T-helper 2 cell treated with Interferon-gamma antibody and Interleukin-4, amounts not matched to agents 5 μg/mL and 100 μg/mL, for 36 hours (primary cell): ENCODE data around the gene RSPH6A.

Experiments
- DNase-seq: peaks from one replicate; pipeline ENCODE4 v3.0.0; 2021; ENCODE audit warnings: low spot score
- H3K27ac Mint-ChIP-seq: one replicate; pipeline ENCODE4 v1.8.0; 2021; ENCODE audit warnings: mild to moderate bottlenecking, mixed read lengths
- H3K27me3 Mint-ChIP-seq: one replicate; pipeline ENCODE4 v1.8.0; 2021; ENCODE audit warnings: low read depth, mixed read lengths
- H3K36me3 Mint-ChIP-seq: one replicate; pipeline ENCODE4 v1.8.0; 2021; ENCODE audit warnings: low read depth, mixed read lengths
- H3K4me1 Mint-ChIP-seq: one replicate; pipeline ENCODE4 v1.8.0; 2021; ENCODE audit warnings: low read depth, mixed read lengths
- H3K4me3 Mint-ChIP-seq: one replicate; pipeline ENCODE4 v1.8.0; 2022; ENCODE audit warnings: mild to moderate bottlenecking, moderate library complexity, mixed read lengths
- H3K9me3 Mint-ChIP-seq: one replicate; pipeline ENCODE4 v1.8.0; 2021; ENCODE audit warnings: mixed read lengths

RSPH6A gene

GRCh38 chr19:45814851-45815480 lies at the start of gene RSPH6A:
RSPH6A (minus strand) TSS chr19:45815308; CDS start chr19:45815176, 132 bp downstream.
- Mint-ChIP-seq H3K4me1 (peaks cover 3% of the 10 kb centered on the region), H3K27ac (no peak within 1 kb of the TSS), H3K9me3 (no peaks in the 10 kb centered on the region), H3K4me3 (no peak within 1 kb of the TSS), H3K36me3 (peaks cover 6% of the 10 kb centered on the region), H3K27me3 (no peaks in the 10 kb centered on the region)
- no peak for DNase-seq

GRCh38 chr19:45864629-45865082 lies 49.5 kb upstream of the RSPH6A start:
- Mint-ChIP-seq H3K36me3 (peaks cover 9% of the 10 kb centered on the region), H3K9me3 (no peaks in the 10 kb centered on the region), H3K27ac (peak overlapping the region; percentile 38), H3K27me3 (peaks cover 39% of the 10 kb centered on the region), H3K4me3 (peak overlapping the region; percentile 44), H3K4me1 (peaks cover 19% of the 10 kb centered on the region)
- DNase-seq = no peak

- Mint-ChIP-seq H3K9me3 (no peaks in the 10 kb centered on the region), H3K4me1 (peaks cover 19% of the 10 kb centered on the region), H3K4me3 (peak within 1 kb of the TSS; percentile 88), H3K27me3 (peaks cover 39% of the 10 kb centered on the region), H3K36me3 (peaks cover 15% of the 10 kb centered on the region), H3K27ac (peak within 1 kb of the TSS; percentile 92)
- peak; percentile 73 for DNase-seq
Measured at GRCh38 chr19:45863840-45864628, 48.9 kb upstream of the RSPH6A start, which contains the start of gene FOXA3. FOXA3 (plus strand) TSS chr19:45864326; CDS start chr19:45864457, 131 bp downstream.

GRCh38 chr19:45863335-45863839 lies 48.3 kb upstream of the RSPH6A start:
- peak overlapping the region; percentile 92 for H3K27ac Mint-ChIP-seq
- DNase-seq = no peak
- H3K4me1 Mint-ChIP-seq = peaks cover 19% of the 10 kb centered on the region
- H3K36me3 Mint-ChIP-seq = peaks cover 19% of the 10 kb centered on the region
- peak overlapping the region; percentile 88 for H3K4me3 Mint-ChIP-seq
- peaks cover 39% of the 10 kb centered on the region for H3K27me3 Mint-ChIP-seq
- no peaks in the 10 kb centered on the region for H3K9me3 Mint-ChIP-seq

- Mint-ChIP-seq H3K27ac (peak within 1 kb of the TSS; percentile 92), H3K36me3 (peaks cover 23% of the 10 kb centered on the region), H3K4me3 (peak within 1 kb of the TSS; percentile 88), H3K9me3 (no peaks in the 10 kb centered on the region), H3K4me1 (peaks cover 23% of the 10 kb centered on the region), H3K27me3 (peaks cover 37% of the 10 kb centered on the region)
- DNase-seq = peak; percentile 99
Measured at GRCh38 chr19:45862564-45863334, 47.6 kb upstream of the RSPH6A start, which contains the start of gene SYMPK. SYMPK (minus strand) TSS chr19:45863147; CDS start chr19:45854495, 8,652 bp downstream.

GRCh38 chr19:45862271-45862563 lies 47.1 kb upstream of the RSPH6A start:
- Mint-ChIP-seq H3K4me3 (peak overlapping the region; percentile 88), H3K27me3 (peaks cover 33% of the 10 kb centered on the region), H3K36me3 (peaks cover 23% of the 10 kb centered on the region), H3K4me1 (peaks cover 23% of the 10 kb centered on the region), H3K27ac (peak overlapping the region; percentile 92), H3K9me3 (no peaks in the 10 kb centered on the region)
- DNase-seq = no peak

- peak overlapping the region; percentile 88 for H3K4me3 Mint-ChIP-seq
- no peak for DNase-seq
- H3K27me3 Mint-ChIP-seq = peaks cover 24% of the 10 kb centered on the region
- H3K4me1 Mint-ChIP-seq = peaks cover 23% of the 10 kb centered on the region
- no peaks in the 10 kb centered on the region for H3K9me3 Mint-ChIP-seq
- H3K27ac Mint-ChIP-seq = peak overlapping the region; percentile 67
- peaks cover 23% of the 10 kb centered on the region for H3K36me3 Mint-ChIP-seq
Measured at GRCh38 chr19:45860359-45861259, 45.5 kb upstream of the RSPH6A start.

GRCh38 chr19:45854167-45854778 lies 39.2 kb upstream of the RSPH6A start:
- Mint-ChIP-seq H3K27ac (no peak overlapping the region), H3K9me3 (no peaks in the 10 kb centered on the region), H3K4me3 (no peak overlapping the region), H3K36me3 (peaks cover 41% of the 10 kb centered on the region), H3K4me1 (peaks cover 3% of the 10 kb centered on the region), H3K27me3 (no peaks in the 10 kb centered on the region)
- no peak for DNase-seq

GRCh38 chr19:45852983-45853382 lies 37.9 kb upstream of the RSPH6A start:
- Mint-ChIP-seq H3K9me3 (no peaks in the 10 kb centered on the region), H3K36me3 (peaks cover 39% of the 10 kb centered on the region), H3K4me3 (no peak overlapping the region), H3K27ac (no peak overlapping the region), H3K27me3 (no peaks in the 10 kb centered on the region), H3K4me1 (no peaks in the 10 kb centered on the region)
- DNase-seq = no peak

GRCh38 chr19:45852145-45852750 lies 37.1 kb upstream of the RSPH6A start:
- no peak overlapping the region for H3K4me3 Mint-ChIP-seq
- no peak for DNase-seq
- H3K36me3 Mint-ChIP-seq = peaks cover 46% of the 10 kb centered on the region
- no peak overlapping the region for H3K27ac Mint-ChIP-seq
- H3K27me3 Mint-ChIP-seq = no peaks in the 10 kb centered on the region
- H3K9me3 Mint-ChIP-seq = no peaks in the 10 kb centered on the region
- H3K4me1 Mint-ChIP-seq = no peaks in the 10 kb centered on the region

- no peaks in the 10 kb centered on the region for H3K27me3 Mint-ChIP-seq
- no peak for DNase-seq
- H3K4me1 Mint-ChIP-seq = no peaks in the 10 kb centered on the region
- H3K9me3 Mint-ChIP-seq = no peaks in the 10 kb centered on the region
- peaks cover 58% of the 10 kb centered on the region for H3K36me3 Mint-ChIP-seq
- no peak overlapping the region for H3K4me3 Mint-ChIP-seq
- H3K27ac Mint-ChIP-seq = no peak overlapping the region
Measured at GRCh38 chr19:45848922-45849321, 33.8 kb upstream of the RSPH6A start.

- Mint-ChIP-seq H3K4me1 (no peaks in the 10 kb centered on the region), H3K27me3 (no peaks in the 10 kb centered on the region), H3K27ac (no peak overlapping the region), H3K4me3 (no peak overlapping the region), H3K9me3 (no peaks in the 10 kb centered on the region), H3K36me3 (peaks cover 61% of the 10 kb centered on the region)
- DNase-seq = no peak
Measured at GRCh38 chr19:45847663-45848062, 32.6 kb upstream of the RSPH6A start.
